Erythroblast (primary cell): ENCODE data around the gene KIF21B.
"Not testable (repeated sequence)": the region's sequence is repeated elsewhere in the genome, so short reads cannot be mapped to it uniquely, and the experiment has no call there.

Source experiments
- DNase-seq, 2 experiments: peaks; one replicate each; lab custom pipeline; 2025; lab: John Stamatoyannopoulos, UW
- GATA1 ChIP-seq: IDR thresholded peaks from 2 replicates; pipeline ENCODE4 v1.6.1; 2011; ENCODE audit warnings: low read depth, mild to moderate bottlenecking, control low read depth, low read length, moderate library complexity
- POLR2A ChIP-seq: IDR thresholded peaks from 2 replicates; pipeline ENCODE4 v1.6.1; 2011; ENCODE audit warnings: mild to moderate bottlenecking, low read length

Gene KIF21B

DNA sequence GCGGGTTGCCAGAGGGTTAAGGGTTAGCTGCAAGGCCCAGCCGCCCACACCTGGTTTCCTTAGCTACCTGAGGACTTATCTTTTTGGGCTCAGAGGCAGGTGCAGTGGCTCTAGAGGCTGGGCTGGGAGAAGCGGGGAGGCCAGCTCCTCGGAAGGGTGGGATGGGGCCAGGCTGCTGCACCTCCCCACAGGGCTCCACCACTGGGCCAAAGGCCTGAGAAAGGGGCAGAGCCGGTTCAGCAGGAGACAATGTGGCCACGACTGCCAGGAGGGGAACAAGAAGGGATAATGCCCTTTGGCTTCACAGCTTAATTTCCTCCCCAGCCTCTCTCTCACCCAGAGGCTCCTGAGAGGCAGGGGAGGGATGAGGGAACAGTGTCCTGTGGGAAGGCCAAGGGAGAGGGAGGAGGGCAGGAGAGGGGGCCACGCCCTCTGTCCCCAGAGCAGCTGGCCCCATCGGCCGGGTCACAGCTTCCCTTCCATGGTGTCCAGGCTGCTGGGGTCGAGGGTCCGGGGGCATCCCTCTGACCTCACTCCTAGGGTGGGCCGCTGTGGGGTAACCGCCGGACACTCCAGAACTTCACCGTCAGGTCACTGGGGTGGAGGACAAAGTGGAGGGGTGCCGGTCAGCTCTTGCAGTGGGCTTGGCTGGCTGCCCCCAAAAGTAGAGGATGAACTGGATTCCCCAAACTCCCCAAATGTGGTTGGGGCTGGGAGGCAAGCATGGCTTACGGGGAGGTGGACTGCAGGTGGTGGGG is 50.4 kb downstream of the KIF21B start:
- DNase-seq, result no peak
- TF ChIP-seq POLR2A, result no peak

DNA sequence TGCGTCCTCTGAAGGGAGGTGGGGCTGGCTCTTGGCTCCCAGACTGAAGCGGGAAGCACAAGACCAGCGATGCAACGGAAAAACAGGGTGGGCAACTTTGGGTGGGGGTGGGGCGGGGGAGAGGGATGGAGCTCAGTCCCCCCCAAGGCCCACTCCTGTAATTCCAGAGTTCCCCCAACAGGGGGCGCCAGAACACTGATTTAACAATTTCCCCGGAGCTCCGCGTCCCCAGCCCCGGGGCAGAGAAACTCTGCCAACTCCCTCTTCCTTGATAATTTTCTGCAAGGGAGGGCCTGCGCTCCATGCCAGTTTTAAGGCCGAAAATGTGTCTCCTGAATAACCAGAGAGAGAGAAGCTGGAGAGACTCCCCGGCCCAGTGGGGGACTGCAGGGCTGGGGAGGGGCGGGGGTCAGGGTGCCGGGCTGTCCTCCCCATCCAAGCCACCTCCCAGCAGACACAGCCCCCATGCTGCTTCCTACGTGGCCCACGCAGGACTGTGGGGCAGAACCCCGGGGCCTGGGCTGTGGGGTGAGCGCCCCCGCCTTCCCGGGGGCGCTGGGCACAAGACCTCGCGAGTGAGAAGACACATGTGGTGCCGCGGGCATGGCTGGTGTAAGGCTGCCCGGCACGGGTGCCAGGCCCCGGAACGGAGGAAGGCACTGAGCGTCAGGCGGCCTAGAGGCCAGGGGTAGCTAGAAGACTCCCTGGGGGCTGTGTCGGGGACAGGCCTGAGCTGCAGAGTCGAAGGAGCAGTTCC is 51.4 kb downstream of the KIF21B start:
- peak; percentile 13 to 52 for DNase-seq
- no peak for TF ChIP-seq POLR2A
- TF ChIP-seq GATA1, result no peak

DNA sequence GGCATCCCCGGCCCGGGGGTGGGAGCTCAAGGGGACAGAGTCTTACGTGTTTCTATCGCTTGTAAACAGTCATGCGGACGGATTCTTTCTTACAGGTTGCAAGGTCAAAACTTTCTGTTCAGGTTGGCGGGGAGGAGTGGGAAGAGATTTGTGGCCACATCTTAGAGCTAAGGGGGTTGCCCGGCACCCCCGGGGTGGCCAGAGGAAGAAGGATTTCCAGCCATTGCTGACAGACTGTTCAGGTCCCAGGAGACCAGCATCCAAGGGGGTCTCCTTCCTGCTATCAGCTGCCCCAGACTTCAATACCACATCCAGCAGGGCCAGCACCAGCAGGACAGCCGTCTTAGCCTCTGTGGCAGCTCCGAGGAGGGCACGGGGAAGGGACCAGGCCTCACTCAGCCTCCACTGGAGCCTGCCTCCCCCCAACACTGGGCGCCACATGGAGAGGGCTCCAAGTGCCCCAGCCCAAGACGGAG is 52.0 kb downstream of the KIF21B start:
- no peak for DNase-seq
- TF ChIP-seq POLR2A, result no peak
- TF ChIP-seq GATA1, result no peak

DNA sequence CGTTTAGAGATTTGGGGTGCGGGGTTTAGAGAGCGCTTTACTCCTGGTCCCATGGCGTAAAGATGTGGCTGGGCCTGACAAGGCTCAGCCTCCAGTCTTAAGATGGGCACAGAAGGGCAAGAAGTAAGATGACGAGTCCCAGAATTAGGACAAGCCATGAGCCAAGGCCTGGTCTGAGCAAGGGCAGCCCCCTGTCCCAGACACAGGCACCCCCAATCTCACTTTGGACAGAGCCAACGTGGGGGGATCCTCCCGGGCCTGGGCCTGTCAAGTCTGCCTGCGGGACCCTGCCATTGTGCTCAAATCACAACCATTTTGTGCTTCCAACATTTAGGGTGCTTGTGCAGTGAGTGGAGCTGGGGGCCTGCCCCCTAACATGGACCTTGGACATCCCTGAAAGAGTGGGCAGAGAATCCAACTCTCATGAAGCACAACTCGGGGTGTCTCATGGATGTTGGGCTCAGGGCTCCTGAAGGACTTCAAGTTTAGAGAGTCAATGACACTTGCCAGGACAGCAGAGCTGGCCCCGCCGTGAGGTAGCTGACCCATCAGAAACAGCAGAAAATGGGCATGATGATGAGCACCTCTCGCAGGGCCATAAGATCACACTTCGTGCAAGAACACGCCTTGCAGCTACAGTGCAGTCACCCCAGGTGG is 52.6 kb downstream of the KIF21B start:
- TF ChIP-seq POLR2A (no peak), GATA1 (no peak)
- no peak for DNase-seq

DNA sequence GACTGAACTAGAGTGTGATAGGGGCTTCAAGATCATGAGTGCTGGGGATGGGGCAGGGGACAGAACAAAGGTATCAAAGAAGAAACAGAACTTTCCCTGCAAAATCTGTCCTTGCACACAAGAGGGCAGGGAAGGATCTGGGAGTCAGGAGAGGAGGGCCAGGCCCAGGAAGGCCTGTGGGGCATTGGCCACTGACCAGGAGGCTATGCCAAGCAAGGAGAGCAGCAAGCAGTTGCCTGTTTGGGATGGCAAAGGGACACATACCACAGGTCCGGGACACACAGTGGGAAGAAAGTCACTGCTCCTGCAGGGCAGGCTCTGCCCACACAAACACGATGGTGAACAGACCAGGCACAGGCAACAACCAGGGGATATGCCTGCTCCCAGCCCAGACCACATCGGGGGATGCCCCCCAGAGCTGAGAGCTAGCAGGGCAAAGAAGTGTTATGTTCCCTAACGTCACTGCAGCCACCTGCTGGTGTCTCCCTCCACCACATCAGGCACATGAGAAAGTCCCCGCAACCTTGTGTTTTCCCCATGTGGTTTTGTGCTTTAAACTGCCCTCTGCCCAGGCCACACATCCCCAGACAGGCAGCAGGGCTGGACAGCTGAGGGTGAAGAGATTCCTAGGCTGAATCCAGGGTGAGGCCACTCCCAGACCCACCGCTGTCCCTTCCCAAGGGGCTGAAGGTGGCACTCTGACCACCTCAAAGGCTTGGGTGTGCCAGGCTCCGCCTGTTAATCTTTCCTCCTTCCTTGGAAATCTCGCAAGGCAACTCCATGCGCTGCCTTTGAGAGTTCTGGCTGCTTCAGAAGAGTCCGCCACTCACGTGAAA is 53.6 kb downstream of the KIF21B start:
- DNase-seq, result no peak
- TF ChIP-seq POLR2A (no peak), GATA1 (no peak)

DNA sequence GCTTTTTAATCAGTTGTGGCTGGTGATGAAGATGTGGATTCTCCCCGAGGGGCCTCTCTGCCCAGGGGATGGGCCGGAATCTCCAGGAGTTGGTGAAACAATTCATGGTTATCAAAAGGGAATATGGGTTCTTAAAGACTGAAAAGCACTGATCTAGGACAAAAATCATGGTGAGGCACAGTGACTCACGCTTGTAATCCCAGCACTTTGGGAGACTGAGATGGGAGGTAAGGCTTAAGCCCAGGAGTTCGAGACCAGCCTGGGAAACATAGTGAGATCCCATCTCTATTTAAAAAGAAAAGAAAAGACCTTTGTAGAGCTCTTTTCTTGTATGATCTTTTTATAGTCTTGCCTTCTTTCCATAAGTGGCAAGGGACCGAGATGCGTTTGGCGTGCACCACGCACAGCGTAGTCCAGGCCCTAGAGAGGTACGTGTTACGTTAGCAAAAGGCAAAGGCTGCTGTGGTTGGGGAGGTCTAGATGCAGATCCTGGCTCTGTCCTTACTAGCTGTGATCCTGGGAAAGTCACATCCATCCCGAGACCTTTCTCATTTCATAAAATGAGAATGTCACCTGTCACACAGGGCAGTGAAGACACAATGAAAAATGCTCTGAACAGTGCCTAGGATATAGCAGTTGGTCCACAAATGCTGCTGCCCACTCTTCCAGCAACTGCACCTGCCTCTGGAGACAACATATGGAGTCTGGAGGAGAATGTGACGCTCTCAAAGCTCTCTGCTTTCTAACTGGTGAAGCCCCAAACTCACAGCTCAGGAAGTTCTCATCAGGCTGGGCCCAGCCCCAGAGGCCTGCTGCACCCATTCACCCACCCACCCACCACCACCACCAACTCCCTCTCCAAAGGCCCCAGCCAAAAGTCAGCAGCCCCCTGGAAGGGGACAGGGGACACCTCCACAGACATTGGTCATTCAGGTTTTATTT is 54.8 kb downstream of the KIF21B start:
- TF ChIP-seq POLR2A (no peak), GATA1 (no peak)

DNA sequence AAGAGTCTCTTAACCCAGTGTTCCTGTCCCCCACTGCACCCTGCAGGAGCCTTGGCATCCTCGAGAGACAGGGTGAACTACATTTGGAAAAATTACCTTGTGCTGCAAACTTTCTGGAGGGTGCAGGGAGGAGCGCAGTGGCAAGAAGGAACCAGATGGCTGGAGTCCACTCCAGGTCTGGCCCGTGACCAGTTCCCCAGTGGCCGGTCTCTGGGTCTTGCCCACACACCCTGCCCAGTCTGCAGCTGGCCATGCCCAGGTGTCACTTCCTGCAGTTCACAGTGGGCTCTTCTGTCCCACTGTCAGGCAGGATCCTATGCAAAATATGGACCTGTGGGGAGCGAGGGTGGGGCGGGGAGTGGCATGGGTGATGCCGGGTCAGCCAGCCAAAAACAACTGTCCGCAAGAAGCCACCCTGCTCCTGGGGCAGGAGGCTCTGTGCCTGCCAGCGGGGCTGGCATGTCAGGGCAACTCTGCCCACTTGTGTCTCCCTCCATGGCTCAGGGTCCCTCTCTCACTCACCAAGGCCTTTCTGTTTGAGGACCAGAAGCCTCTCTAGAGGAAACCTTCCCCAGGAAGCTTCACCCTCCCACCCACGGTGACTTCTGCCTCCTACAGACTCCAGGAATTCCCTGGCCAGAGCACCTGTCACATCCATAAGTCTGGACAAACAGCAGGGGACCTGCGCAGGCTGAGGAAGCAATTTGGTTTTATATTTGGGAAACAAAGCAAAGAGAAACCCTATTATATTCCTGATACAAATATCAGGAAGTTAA is 55.6 kb downstream of the KIF21B start:
- DNase-seq, result no peak
- TF ChIP-seq POLR2A, result no peak
- no peak for TF ChIP-seq GATA1

More for the DNA sequence above, 54.8 kb downstream of the KIF21B start:
- no peak for DNase-seq

DNA sequence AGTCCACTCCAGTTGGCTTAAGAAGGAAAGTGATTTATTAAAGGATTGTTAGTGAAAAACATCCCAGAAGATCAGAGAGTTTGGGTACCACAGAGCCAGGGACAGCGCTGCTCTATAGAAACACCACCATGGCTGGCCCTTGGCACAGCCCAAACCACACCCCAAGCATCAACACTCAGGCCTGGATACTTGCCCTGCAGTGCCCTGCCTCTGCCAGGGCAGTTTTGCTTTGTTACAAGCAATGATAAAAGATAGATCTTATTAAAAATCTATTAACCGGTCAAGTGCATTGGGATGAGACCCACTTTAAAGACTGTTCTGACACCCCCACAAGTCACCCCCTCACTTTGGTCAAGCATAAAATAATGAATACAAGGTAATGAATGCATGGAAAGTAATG is 56.6 kb downstream of the KIF21B start:
- DNase-seq, result no peak
- no peak for TF ChIP-seq GATA1
- TF ChIP-seq POLR2A, result no peak

DNA sequence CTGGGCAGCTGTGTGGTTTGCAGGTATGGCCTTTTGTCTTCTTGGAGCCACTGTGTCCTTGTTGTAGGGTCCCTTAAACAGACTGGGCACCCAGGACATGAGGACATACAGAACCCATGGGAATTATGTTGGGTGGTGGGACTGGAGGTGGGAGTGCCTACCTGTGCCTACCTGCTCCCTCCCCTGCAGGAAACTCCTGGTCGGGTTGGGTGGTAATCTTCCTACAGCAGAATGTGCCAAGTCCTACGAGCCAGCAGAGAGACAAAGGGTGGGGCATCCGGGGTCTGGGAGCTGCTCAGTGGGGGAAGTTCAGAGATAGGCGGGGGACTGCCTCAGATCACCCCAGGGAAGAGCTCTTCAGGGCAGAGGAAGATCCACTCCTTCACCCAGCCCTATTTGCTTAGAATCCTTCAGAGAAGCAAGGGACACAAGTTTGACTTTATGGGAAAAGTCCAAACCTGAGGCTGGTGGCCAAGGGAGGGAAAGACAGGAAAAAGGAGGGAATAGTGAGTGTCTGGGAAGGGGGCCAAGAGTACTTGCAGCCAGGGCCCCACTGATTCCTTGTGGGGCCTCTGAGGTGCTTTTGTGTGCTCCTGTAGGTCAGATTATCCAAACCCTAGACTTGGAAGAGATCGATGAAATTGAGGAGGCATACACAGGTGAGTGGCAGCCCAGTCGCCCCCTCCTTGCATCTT is 58.3 kb downstream of the KIF21B start:
- TF ChIP-seq GATA1, result no peak
- TF ChIP-seq POLR2A, result no peak
- DNase-seq, result no peak

DNA sequence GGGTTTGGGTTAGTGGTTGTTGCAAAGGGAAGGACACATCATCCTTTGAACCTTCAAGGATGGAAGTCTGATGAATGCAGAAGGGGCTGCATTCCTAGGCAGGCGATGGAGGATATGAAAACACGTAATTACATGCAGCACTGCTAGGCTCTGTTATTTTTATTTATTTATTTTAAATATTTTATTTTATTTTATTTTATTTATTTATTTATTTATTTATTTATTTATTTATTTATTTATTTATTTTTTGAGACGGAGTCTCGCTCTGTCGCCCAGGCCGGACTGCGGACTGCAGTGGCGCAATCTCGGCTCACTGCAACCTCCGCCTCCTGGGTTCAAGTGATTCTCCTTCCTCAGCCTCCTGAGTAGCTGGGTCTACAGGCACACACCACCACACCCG is 59.6 kb downstream of the KIF21B start:
- DNase-seq, result not testable (repeated sequence)

DNA sequence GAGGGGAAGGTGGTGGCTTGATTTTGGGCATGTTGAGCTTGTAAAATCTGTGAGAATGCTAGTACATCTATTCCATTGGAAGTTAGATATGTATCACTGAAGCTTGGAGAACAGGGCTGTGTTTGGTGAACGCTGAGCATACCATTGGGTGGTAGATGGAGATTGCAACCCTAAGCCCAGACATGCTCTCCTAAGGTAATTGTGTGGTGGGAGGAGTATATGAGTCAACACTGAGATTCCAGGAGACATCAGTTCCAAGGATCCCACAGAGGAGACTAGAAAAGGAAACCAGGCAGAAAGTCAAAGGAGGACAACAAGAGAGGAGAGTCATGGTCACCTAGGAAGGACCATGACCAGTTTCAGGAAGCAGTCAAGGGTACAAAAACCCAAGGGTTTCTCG is 60.4 kb downstream of the KIF21B start:
- TF ChIP-seq POLR2A (no peak), GATA1 (no peak)

More for the DNA sequence above, 60.4 kb downstream of the KIF21B start:
- no peak for DNase-seq
